GM18858 (cell line): ENCODE results near the gene WDR75.
A peak's percentile ranks its signal among the peaks of the same experiment; 100 is the strongest.
"Not testable (repeated sequence)": the region's sequence is repeated elsewhere in the genome, so short reads cannot be mapped to it uniquely, and the experiment has no call there.

Experiments used
- ATAC-seq: cut with Tn5 transposase; IDR thresholded peaks from one replicate; pipeline ENCODE4 v1.9.1; 2021; ENCODE audit not compliant: unreplicated experiment

The WDR75 gene

DNA sequence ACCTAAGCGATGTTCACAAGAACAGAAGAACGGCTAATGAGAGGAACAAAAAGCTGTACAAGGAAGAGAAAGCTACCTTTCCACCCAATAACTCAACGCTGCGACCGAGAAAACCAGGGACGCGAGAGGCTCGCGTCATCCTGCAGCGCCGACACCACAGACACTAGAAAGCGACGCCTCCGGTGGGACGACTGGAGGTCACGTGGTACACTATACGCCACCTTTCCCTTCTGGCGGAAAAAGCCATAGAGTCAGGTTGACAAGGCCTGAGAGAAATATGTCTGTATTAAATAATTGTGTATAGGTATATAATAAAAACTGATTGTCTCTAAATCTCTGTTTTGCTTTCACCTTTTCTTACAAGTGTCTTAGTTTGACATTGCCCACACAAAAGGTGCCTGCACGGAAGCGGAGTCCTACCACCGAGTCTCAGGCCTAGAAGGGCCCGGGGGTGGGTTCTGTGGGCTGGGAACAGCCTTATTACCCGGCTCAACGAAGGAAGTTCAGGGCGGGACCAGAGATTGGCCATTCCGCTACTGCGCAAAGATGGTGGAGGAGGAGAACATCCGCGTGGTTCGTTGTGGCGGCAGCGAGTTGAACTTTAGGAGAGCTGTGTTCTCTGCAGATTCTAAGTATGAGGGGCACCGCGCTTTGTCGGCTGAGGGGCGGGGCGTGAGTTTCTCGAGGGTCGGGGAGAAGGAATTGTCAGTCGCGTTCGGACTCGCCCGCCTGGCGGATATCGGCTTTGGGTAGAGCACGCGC is at the start of gene WDR75:
TSS of gene WDR75 (plus strand) at position 528 of the 762 bp plus-strand sequence. CDS start at position 547, 19 bp downstream.
- ATAC-seq: peak; percentile 72

- ATAC-seq: no peak
Observed at GRCh38 chr2:189393440-189394111, 47.7 kb upstream of the WDR75 start.

DNA sequence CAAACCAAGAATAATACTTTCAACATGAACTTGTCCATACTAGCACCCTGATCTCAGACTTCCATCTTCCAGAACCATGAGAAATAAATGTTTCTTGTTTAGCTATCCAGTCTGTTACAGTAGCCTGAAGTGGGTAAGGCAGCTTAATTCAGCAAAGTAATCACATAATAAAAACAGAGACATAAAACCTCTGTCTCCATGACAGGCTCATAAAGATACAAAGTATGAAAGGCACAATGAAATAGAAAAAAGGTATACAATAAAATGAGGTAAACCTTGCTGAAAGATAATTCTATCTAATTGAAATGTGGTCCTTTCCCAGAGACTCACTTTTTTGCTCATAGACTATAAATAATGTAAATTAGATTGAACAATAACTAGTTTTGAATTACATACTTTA is 46.7 kb upstream of the WDR75 start:
- no peak for ATAC-seq

GRCh38 chr2:189402932-189403331 is 38.3 kb upstream of the WDR75 start:
- no peak for ATAC-seq

DNA sequence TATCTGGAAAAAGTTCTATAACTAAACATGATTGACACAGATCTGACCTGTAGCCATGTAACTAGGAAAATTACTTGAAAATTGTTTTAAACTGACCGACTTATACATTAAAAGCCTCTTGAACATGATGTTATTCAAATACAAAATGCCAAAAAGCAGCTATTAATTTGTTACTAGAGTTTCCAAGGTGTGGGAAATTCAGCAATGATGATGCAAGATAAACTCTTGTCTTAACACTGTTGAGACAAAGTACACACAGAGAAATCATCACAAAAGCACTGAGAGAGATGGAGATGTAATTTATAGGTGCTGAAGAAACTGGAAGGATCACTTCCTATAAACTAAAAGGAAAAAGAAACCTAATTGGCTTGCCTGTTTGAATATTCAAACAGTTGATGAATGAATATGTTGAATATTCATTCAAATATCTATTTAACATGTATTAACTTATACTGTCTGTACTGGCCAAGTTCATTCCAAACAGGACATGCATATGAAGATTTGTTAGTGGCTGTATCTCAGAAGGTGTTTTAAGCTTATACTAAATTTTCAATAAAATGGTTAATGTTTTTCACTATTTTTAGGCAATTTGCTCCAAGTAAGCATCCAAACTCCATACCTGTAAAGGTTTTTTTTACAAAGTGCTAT is 34.6 kb upstream of the WDR75 start:
- no peak for ATAC-seq

DNA sequence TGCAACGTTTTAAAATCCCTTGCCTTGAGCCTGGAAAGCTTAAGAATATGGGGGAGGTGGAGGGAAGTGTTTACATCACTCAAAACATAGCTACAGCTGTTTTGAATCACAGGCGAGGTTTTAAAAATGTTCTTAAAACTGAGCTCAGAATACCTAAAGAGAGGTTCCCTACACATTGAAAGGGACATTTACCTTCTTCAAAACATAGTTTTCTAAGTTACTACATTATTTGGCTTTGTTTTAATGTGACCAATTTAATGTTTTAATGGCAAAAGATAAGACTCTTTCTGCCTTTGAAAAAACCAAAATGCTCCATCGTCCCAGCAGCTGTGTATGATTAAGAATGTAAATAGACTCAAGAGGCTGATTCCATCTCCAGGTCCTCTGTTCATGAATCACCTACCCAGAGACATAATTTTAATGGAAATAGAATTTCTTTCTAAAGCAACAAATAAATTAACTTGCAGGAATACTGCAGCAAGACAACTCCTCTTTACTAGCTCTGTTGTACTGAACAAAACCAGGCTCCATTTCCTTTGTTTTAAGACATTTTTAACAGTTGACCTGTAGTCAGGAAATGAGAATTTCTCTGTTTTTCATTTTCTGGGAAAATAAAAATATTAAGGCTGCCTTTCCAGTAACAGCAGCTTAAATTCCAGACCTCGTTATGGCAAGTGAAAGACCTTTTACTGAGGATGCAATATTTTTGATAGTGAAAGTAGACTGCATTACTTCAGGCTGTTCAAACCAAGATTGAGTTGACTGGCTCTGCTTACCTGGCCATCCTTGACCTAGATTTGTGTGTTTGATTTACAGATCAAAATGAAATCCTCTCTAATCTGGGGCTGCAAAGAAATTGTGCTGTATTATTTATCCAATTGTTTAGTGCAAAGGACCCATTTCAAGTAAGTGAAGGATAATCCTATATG is 33.7 kb upstream of the WDR75 start:
- no peak for ATAC-seq

DNA sequence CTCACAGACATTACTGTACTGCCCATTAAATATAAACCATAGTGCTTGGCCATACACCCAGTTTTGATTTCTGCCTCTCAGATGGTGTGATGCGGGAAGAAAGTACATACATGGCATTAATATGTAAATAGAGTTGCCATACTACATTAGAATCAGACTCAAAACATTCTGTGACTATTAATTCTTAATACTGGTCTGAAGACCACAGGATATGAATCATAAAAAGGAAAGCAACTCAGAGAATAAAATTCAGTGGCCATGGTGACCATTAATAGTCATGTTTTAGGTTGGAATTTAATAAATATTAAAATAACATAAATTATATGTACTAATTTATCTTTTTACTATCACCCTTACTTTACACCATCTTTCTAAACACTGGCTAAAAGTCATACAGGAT is 33.0 kb upstream of the WDR75 start:
- no peak for ATAC-seq

- no peak for ATAC-seq
Observed at GRCh38 chr2:189409131-189409530, 32.1 kb upstream of the WDR75 start.

- ATAC-seq: no peak
Observed at GRCh38 chr2:189409647-189410046, 31.6 kb upstream of the WDR75 start.

- no peak for ATAC-seq
Observed at GRCh38 chr2:189411860-189412259, 29.4 kb upstream of the WDR75 start.

GRCh38 chr2:189412330-189412953 is 28.8 kb upstream of the WDR75 start:
- ATAC-seq: peak; percentile 79

DNA sequence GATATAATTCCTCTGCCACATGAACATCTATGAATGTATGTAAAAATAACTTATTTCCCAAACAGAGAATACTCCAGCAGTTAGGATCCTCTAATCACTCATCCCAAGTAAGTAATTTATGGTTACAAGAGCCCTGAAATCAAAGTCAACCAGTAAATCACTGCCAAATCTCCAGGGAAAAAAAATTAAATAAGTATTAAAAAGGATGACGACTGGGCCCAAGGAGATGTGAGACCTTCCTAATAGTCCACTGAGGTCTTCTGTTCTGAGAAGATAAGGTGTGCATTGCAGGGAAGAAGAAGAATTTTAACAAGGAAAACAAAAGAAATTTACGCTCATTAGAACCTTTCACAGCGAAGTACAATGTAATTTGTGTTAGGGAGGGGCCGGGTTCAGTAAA is 28.0 kb upstream of the WDR75 start:
- no peak for ATAC-seq

DNA sequence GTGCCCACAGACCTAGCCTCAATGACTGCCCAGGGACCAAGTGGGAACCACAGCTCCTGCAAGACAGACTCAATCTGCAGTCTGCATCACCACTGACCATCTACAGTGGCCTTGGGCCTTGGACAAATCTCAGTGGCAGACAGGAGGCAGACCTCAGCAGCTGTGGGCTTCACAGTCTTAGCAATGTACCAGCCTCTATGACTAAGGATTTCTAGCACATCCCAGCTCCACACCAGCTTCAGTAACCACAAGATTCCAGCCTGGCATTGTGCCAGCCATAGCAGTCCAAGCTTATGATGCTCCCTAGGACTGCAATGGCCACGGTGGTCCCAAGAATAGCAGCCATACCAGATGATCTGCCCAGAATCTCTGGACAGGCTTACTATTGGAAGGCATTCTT is 19.6 kb upstream of the WDR75 start:
- no peak for ATAC-seq

- no peak for ATAC-seq
Observed at GRCh38 chr2:189424961-189425360, 16.3 kb upstream of the WDR75 start.

DNA sequence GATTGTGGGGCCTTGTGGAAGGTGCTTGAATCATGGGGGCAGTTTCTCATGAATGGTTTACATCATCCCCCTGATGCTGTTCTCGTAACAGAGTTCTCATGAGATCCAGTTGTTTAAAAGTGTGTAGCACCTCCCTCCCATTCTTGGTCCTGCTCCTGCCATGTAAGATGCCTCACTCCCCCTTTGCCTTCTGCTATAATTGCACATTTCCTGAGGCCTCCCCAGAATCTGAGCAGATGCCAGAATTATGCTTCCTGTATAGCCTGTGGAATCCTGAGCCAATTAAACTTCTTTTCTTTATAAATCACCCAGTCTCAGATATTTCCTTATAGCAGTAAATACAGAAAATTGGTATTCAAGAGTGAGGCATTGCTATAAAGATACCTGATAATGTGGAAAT is 15.6 kb upstream of the WDR75 start:
- ATAC-seq: no peak

- no peak for ATAC-seq
Observed at GRCh38 chr2:189426886-189427285, 14.4 kb upstream of the WDR75 start.

DNA sequence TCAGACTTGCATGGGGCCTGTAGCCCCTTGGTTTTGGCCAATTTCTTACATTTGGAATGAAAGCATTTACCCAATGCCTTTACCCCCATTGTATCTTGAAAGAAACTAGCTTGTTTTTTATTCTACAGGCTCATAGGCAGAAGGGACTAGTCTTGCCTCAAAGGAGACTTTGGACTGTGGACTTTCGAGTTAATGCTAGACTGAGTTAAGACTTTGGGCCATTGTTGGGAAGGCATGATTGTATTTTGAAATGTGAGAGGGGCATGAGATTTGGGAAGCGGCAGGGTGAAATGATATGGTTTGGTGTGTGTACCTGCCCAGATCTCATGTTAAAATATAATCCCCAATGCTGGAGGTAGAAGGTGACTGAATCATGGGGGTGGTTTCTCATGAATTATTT is 13.4 kb upstream of the WDR75 start:
- ATAC-seq: no peak

DNA sequence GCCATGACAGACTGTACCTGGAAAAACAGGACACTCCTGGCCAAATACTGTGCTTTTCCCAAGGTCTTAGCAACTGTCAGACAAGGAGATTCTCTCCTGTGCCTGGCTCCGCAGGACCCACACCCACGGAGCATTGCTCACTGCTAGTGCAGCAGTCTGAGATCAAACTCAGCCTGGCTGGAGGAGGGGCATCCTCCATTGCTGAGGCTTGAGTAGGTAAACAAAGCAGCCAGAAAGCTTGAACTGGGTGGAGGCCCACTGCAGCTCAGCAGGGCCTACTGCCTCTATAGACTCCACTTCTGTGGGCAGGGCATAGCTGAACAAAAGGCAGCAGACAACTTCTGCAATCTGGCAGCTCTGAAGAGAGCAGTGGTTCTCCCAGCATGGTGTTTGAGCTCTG is 10.8 kb upstream of the WDR75 start:
- not testable (repeated sequence) for ATAC-seq

GRCh38 chr2:189435803-189436202 is 5.5 kb upstream of the WDR75 start:
- not testable (repeated sequence) for ATAC-seq

DNA sequence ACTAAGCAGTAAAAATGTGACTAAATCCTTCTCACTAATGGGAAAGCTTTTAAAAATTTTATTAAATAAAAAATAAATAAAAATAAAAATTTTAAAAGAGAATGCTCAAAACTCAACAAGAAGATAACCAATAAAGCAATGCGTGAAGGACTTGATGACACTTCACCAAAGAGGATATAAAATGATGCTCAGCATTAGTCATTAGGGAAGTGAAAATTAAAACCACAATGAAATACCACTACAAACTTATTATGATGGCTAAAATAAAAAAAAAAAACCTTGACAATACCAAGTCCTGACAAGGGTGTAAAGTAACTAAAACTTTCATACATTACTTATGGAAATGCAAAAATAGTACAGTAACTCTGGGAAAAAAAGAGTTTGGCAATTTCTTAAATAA is 3.3 kb upstream of the WDR75 start:
- ATAC-seq: no peak

DNA sequence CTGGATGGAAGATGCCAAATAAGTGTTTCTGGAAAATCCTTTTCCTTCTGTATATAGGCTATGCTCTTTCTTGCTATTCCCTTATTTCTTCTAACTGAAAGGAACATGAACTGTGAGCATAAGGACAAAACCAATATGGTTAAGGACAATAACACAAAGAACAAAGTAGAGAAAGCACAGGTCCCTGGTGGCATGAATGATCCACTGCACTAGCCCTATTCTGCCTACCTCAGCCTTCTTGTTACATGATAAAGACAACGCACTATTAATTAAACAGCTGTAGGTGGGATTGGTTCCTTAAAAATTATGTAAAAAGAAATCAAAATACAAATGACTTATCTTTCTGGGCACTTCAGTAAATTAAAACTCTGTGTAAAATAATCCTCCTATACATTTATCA is 1.9 kb upstream of the WDR75 start:
- no peak for ATAC-seq
